IMR-90 (cell line): Measurements from ENCODE around the gene FGFR4. TPM values are rescaled to one million over a fixed set of nuclear protein-coding genes. Genes with fewer than 3 reads are reported as not detected.
"Not testable (repeated sequence)": the region's sequence is repeated elsewhere in the genome, so short reads cannot be mapped to it uniquely, and the experiment has no call there.

Source experiments
- ATAC-seq: fragments of 200-7000 bp; cut with Tn5 transposase; 2 replicates; pipeline ENCODE4 v1.9.1; 2020; ENCODE audit warnings: low read depth, mild to moderate bottlenecking, moderate library complexity
- BruUV-seq: library from RNA; stranded (reverse); fragments of 400-500 nt; replicated peaks from 2 replicates; lab custom pipeline; 2021; lab: Mats Ljungman, UMichigan
- CTCF ChIA-PET: fragments of 300-600 bp; formaldehyde crosslinking; extraction: SDS; loops from one replicate; lab custom pipeline; 2021; ENCODE audit warnings: antibody characterized with exemption; lab: Yijun Ruan, JAX
- POLR2A ChIA-PET: fragments of 300-600 bp; sonication (Branson Sonifier 250); formaldehyde crosslinking; loops from one replicate; lab custom pipeline; 2022; ENCODE audit warnings: antibody characterized with exemption; ENCODE audit not compliant: unreplicated experiment; lab: Charles Lee
- DNase-seq: peaks from one replicate; pipeline ENCODE4 v3.0.0; 2013
- H2AFZ ChIP-seq: replicated peaks from 2 replicates; pipeline ENCODE3; 2013; ENCODE audit warnings: low read length, mild to moderate bottlenecking; ENCODE audit not compliant: poor library complexity
- H2AK5ac ChIP-seq: 2 replicates; pipeline ENCODE4 v1.6.1; 2013; ENCODE audit warnings: low read depth, low read length, inconsistent platforms
- H2AK9ac ChIP-seq: replicated peaks from 2 replicates; pipeline ENCODE3; 2013; ENCODE audit warnings: mild to moderate bottlenecking, low read depth, low read length, moderate library complexity; ENCODE audit not compliant: poor library complexity
- H2BK120ac ChIP-seq: 2 replicates; pipeline ENCODE4 v1.6.1; 2013; ENCODE audit warnings: low read depth, low read length, inconsistent platforms
- H2BK15ac ChIP-seq: 3 replicates; pipeline ENCODE4 v1.6.1; 2013; ENCODE audit warnings: low read depth, low read length, inconsistent platforms
- H2BK20ac ChIP-seq: 2 replicates; pipeline ENCODE4 v1.6.1; 2013; ENCODE audit warnings: low read depth, mild to moderate bottlenecking, inconsistent platforms, low read length, moderate library complexity
- H2BK5ac ChIP-seq: 2 replicates; pipeline ENCODE4 v1.6.1; 2013; ENCODE audit warnings: mild to moderate bottlenecking, low read depth, low read length, inconsistent platforms; ENCODE audit not compliant: poor library complexity, severe bottlenecking
- H3K14ac ChIP-seq: replicated peaks from 2 replicates; pipeline ENCODE4 v1.6.1; 2013; ENCODE audit warnings: low read depth, low read length, inconsistent platforms
- H3K18ac ChIP-seq: 2 replicates; pipeline ENCODE4 v1.6.1; 2013; ENCODE audit warnings: low read depth, low read length, control low read depth
- H3K23ac ChIP-seq: 2 replicates; pipeline ENCODE4 v1.6.1; 2013; ENCODE audit warnings: low read depth, low read length, inconsistent platforms
- H3K27ac ChIP-seq: 2 replicates; pipeline ENCODE4 v1.5.1; 2013; ENCODE audit warnings: mild to moderate bottlenecking, control low read depth, low read length; ENCODE audit not compliant: insufficient read depth
- H3K27me3 ChIP-seq: 2 replicates; pipeline ENCODE4 v1.6.1; 2013; ENCODE audit warnings: low read length; ENCODE audit not compliant: control insufficient read depth, insufficient read depth
- H3K36me3 ChIP-seq: 2 replicates; pipeline ENCODE4 v1.6.1; 2013; ENCODE audit warnings: low read length, mixed read lengths; ENCODE audit not compliant: control insufficient read depth, insufficient read depth
- H3K4ac ChIP-seq: 2 replicates; pipeline ENCODE4 v1.6.1; 2013; ENCODE audit warnings: low read depth, low read length, inconsistent platforms
- H3K4me1 ChIP-seq: 2 replicates; pipeline ENCODE4 v1.6.1; 2013; ENCODE audit warnings: low read length, mixed read lengths; ENCODE audit not compliant: control insufficient read depth, insufficient read depth
- H3K4me2 ChIP-seq: 2 replicates; pipeline ENCODE4 v1.6.1; 2013; ENCODE audit warnings: low read depth, mild to moderate bottlenecking, control low read depth, low read length, moderate library complexity
- H3K4me3 ChIP-seq: 2 replicates; pipeline ENCODE4 v1.5.1; 2013; ENCODE audit warnings: low read depth, mild to moderate bottlenecking, control low read depth, low read length, moderate library complexity; ENCODE audit not compliant: insufficient read depth
- H3K56ac ChIP-seq: 2 replicates; pipeline ENCODE4 v1.6.1; 2013; ENCODE audit warnings: low read length, inconsistent platforms; ENCODE audit not compliant: insufficient read depth; ENCODE audit errors: extremely low read depth
- H3K79me1 ChIP-seq, 2 experiments: 2 replicates each; pipeline ENCODE4 v1.6.1; 2013; ENCODE audit warnings: low read length in 2 of 2, inconsistent platforms in 1 of 2, low read depth in 1 of 2
- H3K9ac ChIP-seq: 2 replicates; pipeline ENCODE4 v1.6.1; 2013; ENCODE audit warnings: low read depth, low read length, control low read depth
- H3K9me1 ChIP-seq: 2 replicates; pipeline ENCODE4 v1.6.1; 2013; ENCODE audit warnings: low read length, inconsistent platforms; ENCODE audit not compliant: insufficient read depth
- H3K9me3 ChIP-seq: 2 replicates; pipeline ENCODE4 v1.6.1; 2013; ENCODE audit warnings: low read length; ENCODE audit not compliant: control insufficient read depth, insufficient read depth
- H4K20me1 ChIP-seq: 2 replicates; pipeline ENCODE4 v1.6.1; 2013; ENCODE audit warnings: low read length, inconsistent platforms; ENCODE audit not compliant: insufficient read depth
- H4K5ac ChIP-seq: 2 replicates; pipeline ENCODE4 v1.6.1; 2013; ENCODE audit warnings: mild to moderate bottlenecking, low read depth, low read length, control low read depth
- H4K8ac ChIP-seq, 2 experiments: 2 replicates each; pipeline ENCODE4 v1.6.1; 2013; ENCODE audit warnings: low read depth in 2 of 2, low read length in 2 of 2, control low read depth in 1 of 2, inconsistent platforms in 1 of 2
- H4K91ac ChIP-seq: 2 replicates; pipeline ENCODE4 v1.6.1; 2013; ENCODE audit warnings: low read depth, low read length, inconsistent platforms; ENCODE audit not compliant: insufficient read depth
- WGBS, 2 experiments: methylation state at CpG; one replicate each; pipeline versions ENCODE4 v1.1.5 to v1.1.7; 2013; ENCODE audit warnings: missing lambda C conversion rate in 2 of 2; ENCODE audit not compliant: insufficient read length in 1 of 2; ENCODE audit errors: extremely low coverage in 2 of 2; 5-methylcytosine and 5-hydroxymethylcytosine counted together
- dilution Hi-C: fragments of 300-500 bp; cut with HindIII; formaldehyde crosslinking; loops from one replicate; pipeline ENCODE4 v1.14.3; 2018; ENCODE audit warnings: low sequenced_read_pairs; ENCODE audit not compliant: unreplicated experiment
- in situ Hi-C: fragments of 300-500 bp; cut with MboI; formaldehyde crosslinking; loops from 3 replicates; pipeline ENCODE4 v1.14.3; 2019; ENCODE audit warnings: low sequenced_read_pairs, inconsistent platforms, mixed read lengths
- intact Hi-C: fragments of 100-400 bp; cut with micrococcal nuclease; formaldehyde crosslinking; loops from 2 replicates; pipeline ENCODE4 v1.10.0; 2022
- polyA plus RNA-seq, 3 experiments: library from polyadenylated mRNA; depleted of rRNA; stranded (reverse); fragments of >200 nt; gene quantifications; 2 replicates each; pipeline ENCODE4 v1.2.3, GENCODE V29; 2012; ENCODE audit warnings: low replicate concordance in 1 of 3
- total RNA-seq: library from RNA; depleted of rRNA; stranded (reverse); fragments of >200 nt; gene quantifications from 2 replicates; pipeline ENCODE4 v1.2.3, GENCODE V29; 2012

The FGFR4 gene
- total and polyA plus RNA-seq, 2 of the 4 experiments (the other 2 are of a cell fraction), result 0.90 to 2.4 TPM

GRCh38 chr5:177048531-177048930, 38.2 kb upstream of the FGFR4 start:
- H3K9me3 ChIP-seq, H3K27ac ChIP-seq, ATAC-seq, H3K4me1 ChIP-seq, H2BK15ac ChIP-seq, in situ Hi-C loops, intact Hi-C loops, POLR2A ChIA-PET, H4K20me1 ChIP-seq, H3K4me2 ChIP-seq, H2AFZ ChIP-seq, H3K18ac ChIP-seq, H2BK5ac ChIP-seq, H3K4me3 ChIP-seq, H3K9ac ChIP-seq, CTCF ChIA-PET, H3K14ac ChIP-seq, H4K5ac ChIP-seq, H4K91ac ChIP-seq, H3K4ac ChIP-seq, H2BK20ac ChIP-seq, H3K27me3 ChIP-seq, H3K79me1 ChIP-seq, H2AK9ac ChIP-seq, DNase-seq, H4K8ac ChIP-seq, H3K23ac ChIP-seq, H3K9me1 ChIP-seq, H2AK5ac ChIP-seq, BruUV-seq, H2BK120ac ChIP-seq, dilution Hi-C loops, H3K56ac ChIP-seq: not testable (repeated sequence)
- H3K36me3 ChIP-seq, result peaks cover 32% of the 10 kb centered on the region
- no CpG with 5 or more reads among the region's 7 CpGs for WGBS, 2 experiments
